Mucosa of gallbladder (tissue), 1 donor: ENCODE results near the gene E2F2. TPM values are rescaled to one million over a fixed set of nuclear protein-coding genes. Genes with fewer than 3 reads are reported as not detected.

Experiments used
- DNase-seq: peaks from one replicate; pipeline ENCODE4 v3.0.0-alpha.2; 2020; ENCODE audit warnings: low spot score
- total RNA-seq: library from RNA; stranded (reverse); gene quantifications from one replicate; pipeline ENCODE4 v1.2.1, GENCODE V29; 2021
- donor health status: DM: no; HTN: no; CAD: no.

E2F2 gene
- total RNA-seq, 1 donor from 2014 or later, result 0.46 TPM

DNA sequence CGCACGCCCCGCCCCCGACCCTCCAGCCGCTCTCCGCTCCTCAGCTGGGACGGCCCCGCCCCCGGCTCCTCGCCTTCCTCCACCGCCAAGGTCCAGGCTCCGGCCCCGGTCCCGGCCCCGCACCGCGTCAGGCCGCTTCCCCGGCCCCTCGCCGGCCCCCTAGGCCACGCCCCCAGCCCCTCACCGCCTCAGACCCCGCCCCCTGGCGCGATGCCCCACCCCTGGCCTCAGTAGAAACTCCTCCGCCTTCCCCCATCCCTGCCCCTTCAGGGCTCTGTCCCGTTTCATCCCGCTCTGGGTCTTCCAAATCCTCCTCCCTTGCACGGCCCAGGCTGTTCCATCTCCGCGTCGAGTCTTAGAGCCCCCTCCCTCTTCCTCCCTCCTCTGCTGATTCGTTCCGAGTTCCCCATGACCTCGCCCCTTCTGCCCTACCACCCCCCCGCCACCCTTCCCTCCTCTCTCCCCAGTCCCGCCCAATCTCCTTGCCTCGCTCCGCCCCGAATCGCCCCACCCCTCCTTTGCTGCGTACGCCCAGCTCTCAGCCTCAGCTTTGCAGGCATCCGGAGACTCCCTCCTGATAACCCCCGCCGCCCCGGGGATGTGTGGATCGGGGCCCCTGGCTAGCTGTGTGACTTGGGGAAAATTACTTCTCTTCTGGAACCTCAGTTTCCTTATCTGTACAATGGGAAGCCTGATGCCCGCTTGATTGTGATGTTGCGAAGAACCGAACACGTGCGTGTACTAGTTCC is 46.6 kb downstream of the E2F2 start:
- peak; percentile 89 for DNase-seq

DNA sequence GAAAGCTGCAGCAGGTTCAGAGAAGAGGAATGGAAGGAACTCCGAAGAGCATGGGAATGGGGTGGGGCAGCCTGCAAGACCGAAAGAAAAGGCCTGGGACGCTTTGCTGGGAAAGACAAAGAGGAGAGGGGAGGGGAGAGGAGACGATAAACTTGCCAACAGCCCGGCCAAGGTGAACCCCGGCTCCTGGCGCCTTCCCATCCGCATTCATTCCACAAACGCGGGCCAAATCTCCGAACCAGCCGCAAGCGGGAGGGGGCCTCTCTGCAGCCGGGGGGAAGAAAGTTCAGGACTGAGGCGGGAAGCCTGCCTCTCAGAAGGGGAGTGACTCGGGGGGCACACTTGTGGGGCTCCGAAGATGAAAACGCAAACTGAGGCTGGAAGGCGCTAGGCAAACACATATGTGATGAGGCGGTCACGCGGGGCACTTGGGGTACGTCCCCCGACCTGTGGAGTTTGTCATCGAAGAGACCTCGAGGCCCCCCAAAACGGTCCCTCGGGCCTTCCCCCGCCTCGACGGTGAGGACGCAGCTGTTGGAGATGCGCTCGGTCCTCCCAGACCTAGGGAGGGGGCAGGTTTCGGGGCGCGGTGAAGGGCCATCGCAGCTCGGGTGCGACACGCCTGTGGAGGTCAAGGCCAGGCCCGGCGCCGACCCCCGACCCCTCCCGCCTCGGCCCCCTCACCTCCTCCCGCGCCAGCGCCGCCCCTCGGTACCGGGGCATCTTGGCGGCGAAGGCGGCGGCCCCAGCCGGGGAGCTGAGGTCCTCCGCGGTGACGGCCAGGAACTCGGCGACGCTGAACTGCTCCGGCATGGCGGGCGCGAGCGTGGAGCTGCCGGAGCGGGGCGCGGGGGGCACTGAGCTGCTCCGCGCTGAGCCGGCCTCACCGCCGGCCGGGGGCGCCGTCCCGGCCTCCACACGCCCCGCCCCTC is 47.4 kb downstream of the E2F2 start, which contains the start of gene ASAP3:
ASAP3 (minus strand) TSS at position 859 of the 932 bp plus-strand sequence; CDS start at position 813, 46 bp downstream.
- DNase-seq, result peak; percentile 18

DNA sequence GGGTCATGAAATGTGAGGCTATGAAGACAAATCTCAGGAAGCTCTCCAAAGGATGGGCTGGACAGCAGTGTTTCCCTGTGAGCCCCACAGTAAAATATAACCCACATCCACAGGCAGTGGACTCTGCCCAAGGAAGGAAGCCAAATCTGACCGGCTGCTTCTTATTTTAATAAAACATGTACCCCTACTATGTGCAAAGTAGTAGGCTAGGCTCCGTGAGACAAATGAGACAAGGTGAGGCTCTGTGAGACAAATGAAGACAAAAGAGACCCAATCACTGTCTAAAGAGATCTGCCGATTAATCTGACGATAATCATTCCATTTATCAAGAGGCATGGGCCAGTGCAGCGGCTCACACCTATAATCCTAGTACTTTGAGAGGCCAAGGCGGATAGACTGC is 49.1 kb downstream of the E2F2 start:
- DNase-seq, result no peak

DNA sequence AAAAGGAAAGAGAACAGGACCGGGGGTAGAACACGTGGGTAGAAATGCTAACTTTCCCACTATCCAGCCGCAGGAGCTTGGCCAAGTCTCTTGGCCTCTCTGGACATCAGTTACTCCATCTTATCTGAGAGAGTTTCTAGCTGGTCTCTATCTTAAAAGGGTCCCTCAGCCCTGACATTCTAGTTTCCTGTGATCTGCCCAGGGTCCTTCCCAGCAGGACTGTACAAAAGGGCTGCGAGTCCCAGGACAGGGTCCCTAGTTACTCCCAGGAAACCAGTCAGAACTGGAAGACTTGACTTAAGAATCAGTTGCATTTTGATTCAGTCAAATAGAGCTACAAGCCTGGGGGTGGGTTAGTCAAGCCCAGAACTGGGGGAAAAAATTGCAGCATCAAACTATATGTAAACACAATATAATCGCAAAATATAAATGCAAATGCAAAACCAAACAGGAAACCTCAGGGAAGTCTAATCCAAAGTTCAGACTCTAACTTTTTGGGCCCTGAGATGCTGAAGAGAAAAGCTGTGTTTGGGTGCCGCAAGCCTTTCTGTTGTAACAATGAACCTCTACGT is 49.9 kb downstream of the E2F2 start:
- DNase-seq, result no peak

DNA sequence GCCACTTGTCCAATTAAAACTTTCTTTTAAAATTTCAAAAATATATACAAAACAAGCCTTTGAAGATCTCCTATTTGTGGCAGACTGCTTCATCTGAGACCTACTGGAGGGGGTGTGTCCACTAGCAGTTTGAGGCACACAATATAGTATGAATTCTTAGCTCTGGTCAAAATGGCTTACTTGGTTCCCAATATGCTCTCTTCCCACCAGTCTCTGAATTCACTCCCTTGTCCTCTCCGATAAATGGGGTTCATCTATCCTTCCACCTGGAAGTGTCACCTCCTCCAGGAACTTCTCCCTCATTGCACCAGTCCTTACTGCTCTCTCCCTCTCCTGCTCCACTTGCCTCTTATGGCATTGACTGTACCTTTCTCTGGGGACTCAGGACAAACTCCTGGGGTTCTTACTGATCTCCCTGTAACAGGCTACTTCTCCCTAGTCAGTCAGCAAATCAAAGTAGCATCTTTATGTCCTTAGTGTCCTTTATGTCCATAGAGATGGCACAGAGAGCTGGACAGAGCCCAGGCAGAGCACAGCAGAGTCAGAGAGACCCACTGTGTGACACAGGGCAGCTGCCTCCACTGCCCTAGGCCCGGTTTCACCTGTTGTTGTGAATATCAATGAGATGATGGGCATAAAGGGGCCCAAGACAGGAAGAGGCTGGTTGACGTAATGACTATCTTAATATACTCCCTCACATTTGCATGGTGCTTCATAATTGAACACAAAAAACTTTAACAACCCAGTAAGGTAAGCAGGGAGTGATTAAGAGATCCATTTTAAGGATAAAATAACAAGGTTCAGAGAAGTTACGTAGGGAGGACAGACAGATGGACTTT is 50.6 kb downstream of the E2F2 start:
- no peak for DNase-seq

DNA sequence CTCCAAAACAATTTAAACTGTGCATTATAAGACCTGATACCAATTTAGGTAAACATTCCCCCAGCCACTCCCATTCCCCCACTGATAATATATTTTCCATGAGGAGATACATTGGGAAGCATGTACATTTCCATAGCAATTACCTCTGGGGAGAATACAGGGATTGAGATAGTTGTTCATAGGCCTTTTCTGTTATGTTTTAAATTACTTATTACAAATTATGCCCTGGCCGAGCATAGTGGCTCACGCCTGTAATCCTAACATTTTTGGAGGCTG is 51.4 kb downstream of the E2F2 start:
- DNase-seq, result no peak

DNA sequence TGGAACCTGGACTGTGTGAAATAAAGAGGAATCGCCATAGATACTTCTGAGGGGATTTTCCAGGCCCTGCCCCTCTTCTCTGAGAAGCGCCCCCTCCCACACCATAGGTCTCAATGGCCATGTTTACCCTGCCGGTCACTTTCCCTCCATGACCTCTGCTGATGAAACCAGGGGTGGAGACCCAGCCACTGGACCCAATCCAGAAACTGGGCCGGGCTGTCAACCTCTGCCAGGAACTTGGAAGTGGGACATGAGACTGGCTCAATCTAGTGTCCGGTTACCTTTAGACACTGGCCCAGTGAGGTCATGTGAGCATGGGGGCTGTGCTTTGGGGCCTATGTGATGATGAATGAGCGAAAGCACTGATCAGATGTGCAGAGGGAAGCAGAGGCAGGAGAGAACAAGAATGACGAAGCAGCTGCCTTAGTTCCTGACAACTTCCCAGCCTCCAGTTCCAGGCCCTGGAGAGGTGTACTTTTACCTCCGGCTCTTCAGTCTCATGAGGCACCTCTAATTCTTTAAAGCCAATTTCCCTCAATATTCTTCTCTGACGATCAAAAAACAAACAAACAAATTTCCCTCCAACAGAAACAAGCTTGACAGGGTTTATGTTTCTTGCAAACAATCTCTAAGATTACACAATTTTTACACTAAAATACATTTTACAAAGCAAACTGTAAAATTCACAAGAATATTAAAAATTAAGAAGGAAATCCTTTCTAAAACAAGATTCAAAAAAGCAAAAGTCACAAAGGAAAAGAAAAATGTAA is 52.0 kb downstream of the E2F2 start:
- DNase-seq, result peak; percentile 48

DNA sequence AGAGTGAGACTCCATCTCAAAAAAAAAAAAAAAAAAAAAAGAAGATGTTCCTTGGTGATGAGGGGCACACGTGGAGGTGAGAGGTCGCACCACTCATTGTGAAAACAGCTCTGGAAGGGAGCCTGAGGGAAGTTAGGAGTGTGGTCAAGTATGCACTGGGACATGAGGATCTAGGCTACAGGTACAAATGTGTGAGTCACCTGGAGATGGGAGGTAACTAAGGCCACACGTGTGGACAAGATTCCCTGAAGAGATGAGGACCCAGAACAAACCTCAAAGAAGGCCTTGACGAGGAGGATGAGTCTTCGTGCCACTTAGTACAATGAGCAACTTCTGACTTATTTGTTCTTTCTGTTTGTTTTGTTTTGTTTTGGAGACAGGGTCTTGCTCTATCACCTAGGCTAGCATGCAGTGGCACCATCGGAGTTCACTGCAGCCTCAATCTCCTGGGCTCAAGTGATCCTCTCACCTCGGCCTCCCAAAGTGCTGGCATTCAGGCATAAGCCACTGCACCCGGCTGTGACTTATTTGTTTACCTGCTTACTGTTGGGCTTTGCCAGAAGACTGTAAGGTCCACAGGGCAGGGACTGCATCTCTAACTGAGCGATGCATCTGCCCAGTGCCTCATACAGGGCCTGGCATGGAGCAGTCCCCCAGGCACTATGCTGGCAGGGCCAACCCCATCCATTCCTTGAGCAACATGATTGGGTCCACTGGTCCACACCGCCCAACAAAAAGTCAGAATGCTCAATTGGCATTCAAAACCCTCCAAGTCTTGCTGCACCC is 53.5 kb downstream of the E2F2 start:
- DNase-seq, result no peak

DNA sequence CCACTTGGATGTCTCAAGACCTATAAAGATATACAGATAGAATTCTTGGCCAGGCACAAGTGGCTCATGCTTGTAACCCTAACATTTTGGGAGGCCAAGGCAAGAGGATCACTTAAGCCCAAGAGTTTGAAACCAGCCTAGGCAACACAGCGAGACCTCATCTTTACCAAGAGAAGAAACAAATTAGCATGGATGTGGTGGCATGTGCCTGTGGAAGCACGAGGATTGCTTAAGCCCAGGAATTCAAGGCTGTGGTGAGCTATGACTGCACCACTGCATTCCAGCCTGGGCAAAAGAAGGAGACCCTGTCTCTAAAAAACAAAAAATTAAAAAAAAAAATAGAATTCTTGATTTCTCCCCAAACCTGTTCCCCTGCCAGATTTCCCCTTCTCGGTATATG is 55.4 kb downstream of the E2F2 start:
- DNase-seq, result no peak

DNA sequence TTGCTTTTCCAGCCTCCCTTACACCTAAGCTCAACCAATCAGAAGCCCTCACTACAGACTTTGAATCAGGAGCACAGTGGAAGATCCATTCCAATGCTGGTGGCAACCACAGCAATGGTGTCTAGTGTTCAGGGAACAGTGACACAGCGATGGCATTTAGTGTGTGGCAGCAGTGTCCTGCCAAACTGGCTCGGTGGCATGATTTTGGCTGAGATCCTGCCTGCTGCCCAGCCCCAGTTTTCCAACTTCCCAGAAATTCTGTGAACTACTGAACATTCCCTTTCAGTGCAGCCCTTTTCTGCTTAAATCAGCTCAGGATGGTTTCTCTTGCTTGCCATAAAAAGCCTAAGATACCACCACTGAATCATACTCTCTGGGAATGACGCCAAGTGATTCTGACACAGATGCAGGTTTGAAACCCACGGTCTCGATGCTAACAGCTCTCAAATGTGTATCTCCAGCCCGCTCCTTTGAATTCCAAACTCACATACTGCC is 55.9 kb downstream of the E2F2 start:
- DNase-seq, result no peak

DNA sequence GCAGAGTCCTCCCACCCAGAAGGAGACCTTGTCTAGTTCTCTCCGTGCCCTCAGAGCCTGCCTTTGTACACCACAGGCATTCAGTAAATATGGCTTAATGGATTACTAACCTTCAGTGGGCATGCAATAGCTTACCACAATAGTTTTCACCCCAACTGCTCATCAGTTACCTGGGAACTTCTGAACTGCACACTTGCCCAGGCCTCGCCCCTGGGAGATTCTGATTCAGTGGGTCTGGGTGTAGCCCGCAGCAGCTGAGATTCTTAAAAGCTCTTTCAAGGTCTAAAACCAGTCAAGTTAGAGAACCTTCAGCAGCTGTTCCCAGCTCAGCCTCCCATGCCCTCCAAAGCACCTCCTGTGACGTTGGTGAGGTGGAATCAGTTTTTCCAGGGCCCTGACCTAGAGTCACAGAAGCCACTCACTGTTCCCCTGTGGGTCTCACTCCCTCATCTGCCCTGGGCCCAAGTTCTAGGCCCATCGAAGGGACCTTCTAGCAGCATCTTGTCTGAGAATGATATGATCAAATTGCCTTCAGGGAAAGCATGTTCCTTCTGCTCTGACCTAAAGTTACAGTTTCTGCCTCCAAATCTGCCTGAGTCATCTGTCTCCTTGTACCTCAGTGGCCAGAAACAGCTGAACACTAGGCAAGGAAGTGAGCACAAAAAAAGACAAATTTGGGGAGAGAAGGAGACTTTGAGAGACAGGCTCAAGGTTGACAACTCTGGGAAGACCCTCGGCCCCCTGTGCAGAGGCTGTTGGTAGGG is 57.8 kb downstream of the E2F2 start:
- DNase-seq, result no peak

DNA sequence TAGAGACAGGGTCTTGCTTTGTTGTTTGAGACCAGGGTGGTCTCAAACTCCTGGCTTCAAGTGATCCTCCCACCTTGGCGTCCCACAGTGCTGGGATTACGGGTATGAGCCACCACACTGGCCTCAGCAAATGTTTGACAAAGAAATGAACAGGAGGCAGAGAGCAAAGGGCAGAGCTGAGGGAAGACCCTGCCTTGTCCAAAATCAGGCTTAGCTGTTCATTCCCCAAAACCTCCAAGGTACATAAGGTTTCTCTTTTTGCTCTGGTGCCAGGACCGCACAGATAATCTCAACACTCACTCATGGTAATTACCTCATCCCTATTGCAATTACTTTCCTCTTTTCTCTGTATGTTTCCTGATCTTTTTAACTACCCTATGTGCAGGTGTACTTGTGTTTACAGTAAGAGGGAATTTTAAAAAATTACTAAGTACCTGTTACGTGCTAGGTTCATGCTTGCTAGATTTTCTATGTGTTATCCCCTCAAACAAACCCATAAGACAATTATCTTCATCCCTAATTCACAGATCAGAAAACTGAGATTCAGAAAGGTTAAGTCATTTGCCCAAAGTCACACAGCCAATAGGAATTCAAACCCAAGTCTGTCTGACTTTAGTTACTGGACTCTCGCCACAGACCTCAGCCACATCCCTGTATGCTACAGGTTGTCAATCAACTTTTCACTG is 58.5 kb downstream of the E2F2 start:
- DNase-seq, result no peak

DNA sequence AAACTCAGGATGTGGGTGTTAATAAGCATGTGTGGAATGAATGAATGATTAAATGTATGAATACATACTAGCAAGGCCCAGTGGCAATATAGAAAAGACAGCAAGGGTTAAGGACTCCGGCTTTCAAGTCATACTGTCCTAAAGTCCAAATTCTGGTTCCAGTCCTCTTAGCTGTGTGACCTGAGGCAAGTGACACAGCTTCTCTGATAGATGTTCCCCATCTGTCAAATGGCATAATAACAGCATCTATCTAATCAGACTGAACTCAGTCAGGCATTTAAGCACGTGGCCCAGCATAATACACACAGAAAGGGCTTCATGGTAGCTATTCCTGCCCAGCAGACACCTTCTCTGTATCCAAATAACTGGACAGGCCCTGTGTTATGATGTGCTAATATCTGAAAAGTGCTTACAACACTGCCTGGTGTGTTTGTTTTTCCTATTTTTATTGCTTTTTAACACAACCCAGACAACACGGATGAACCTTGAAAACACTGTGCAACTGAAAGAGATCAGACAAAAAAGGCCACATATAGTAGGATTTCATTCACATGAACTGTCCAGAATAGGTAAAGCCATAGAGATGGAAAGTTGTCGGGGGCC is 59.5 kb downstream of the E2F2 start:
- DNase-seq, result no peak

DNA sequence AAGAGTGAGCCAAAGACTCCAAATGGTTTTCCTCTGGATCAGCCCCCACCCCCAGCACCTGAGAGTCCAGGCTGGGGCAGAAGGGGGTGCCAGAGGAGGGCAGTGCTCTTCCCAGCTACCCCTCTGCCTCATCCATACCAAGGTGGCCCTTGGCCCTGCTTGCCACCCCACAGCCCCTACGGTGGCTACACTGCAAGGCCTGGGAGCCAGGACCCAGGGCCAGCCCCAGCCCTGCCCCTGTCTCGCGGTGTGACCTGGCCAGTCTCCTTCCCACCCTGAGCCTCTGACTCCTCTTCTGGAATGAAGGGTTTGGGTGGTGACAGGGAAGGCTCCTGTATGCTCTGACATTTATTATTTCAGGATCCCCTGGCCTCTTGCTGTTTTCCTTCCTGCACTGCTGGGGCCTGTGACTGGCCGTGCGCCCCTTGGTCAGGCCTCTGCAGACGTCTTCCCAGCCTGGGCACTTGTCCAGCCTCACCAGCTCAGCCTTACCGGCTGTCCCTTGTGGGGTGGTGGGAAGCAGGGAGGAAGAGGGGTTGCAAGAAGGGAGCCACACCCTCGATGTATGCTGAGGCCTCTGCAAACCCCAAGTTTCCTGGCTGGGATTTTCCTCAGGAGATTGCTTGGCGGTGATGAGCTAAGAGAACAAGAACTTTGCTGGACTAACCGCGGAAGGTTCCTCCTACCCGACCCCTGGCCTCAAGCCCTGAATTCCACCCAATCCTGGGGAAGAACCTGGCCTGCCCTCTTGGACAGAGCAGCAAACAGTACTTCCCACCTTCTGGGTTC is 60.6 kb downstream of the E2F2 start:
- peak; percentile 13 for DNase-seq

DNA sequence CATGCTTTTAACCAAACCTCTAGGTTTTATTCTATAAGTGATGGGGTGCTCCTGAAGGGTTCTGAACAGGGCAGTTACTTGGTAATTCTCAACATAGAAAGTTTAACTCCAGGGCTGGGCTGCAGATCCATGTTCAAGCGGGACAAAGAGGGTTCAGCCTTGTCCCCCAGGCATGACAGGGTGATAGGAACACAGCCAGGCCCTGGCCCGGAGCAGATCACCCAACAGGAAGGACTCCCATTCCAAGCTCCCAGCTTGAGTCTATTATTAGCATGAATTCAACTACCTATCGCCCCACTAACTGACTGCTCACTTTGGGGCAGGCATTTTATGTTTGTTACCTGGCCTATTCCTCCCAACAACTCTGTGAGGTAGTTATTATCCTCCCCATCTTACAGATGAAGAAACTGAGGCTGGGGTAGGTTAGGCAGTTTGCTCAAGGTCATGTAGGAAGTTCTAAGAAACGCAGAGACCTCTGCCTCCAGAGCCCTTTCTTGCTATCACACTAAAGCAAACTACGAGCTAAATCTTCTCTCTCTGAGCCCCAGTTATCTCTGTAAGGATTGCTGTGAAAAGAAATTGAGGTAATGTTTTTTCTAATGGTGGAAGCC is 61.6 kb downstream of the E2F2 start:
- DNase-seq, result no peak

DNA sequence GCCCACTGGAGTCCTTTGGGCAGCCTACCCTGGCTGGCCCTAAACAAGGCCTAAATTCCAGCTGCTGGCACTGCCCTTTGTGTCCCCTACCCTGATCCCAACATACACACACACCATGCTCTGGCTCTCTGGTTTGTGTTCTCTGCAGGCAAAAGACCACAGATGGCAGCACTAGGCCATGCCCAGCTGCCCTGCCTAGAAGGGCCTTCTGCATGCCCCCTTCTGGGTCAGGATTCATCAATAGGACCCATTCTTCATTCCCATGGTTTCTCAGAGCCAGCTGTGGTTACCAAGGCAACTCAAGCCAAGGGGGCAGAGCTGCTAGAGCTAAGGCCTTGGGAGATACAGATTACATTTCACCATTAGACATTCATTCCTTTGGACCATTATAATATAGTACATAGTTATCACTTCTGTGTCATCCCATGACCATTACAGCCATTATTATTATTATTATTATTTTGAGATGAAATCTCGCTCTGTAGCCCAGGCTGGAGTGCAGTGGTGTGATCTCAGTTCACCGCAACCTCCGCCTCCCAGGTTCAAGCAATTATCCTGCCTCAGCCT is 64.5 kb downstream of the E2F2 start:
- DNase-seq, result no peak

DNA sequence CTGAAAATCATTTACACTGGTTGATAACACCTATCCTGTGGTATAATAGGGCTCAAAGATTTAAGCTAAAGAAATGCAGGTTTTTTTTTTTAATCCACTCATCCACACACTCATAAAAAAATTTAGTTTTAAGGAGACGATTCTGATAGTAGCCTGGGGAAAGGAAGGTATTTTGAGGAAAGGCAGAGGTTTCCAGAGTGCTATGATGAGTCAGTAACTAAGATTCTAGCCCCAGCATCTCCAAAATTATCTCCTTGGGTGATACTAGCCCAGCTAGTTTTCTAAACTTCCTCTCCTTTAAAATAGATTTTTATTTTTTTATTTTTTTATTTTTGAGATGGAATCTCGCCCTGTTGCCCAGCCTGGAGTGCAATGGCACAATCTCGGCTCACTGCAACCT is 67.7 kb downstream of the E2F2 start:
- DNase-seq, result no peak
